HG02678 (cell line): ENCODE measurements around the gene PDE5A.
"Not testable (repeated sequence)": the region's sequence is repeated elsewhere in the genome, so short reads cannot be mapped to it uniquely, and the experiment has no call there.

Experiments
- ATAC-seq: cut with Tn5 transposase; IDR thresholded peaks from one replicate; pipeline ENCODE4 v1.9.1; 2021; ENCODE audit warnings: mild to moderate bottlenecking, moderate library complexity; ENCODE audit not compliant: unreplicated experiment

Gene PDE5A

DNA sequence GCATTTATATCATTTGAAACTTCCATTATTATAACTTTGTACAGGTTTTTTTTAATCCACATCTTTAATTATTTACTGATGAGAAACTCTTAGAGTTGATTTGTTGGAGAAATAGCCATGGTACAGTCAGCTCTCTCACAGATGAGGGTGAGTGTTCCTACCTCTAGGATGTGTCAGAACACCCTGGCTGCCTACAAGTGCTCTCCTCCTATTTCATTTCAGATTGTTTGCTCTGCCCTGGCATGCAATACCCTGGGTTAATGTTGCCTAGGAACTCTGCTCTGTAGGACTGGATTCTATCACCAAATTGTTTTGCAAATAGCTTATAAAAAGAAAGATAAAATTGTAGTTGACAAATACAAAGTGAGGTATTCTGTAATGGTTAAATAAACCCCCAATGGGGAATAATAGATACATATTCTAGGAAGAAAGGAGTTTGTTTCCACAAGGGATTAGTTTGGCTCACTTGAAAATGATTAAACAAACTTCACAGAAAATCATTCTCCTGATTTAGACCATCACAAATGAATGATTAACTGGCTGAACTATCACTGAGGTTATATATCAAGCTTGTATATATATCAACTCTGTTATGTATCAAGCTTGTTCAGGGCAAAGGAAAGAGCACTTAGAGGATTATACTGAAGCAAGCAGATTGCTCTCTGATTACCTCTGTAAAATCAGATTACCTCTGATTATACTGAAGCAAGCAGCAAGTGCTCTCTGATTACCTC lies 150.0 kb downstream of the PDE5A start:
- ATAC-seq: no peak

DNA sequence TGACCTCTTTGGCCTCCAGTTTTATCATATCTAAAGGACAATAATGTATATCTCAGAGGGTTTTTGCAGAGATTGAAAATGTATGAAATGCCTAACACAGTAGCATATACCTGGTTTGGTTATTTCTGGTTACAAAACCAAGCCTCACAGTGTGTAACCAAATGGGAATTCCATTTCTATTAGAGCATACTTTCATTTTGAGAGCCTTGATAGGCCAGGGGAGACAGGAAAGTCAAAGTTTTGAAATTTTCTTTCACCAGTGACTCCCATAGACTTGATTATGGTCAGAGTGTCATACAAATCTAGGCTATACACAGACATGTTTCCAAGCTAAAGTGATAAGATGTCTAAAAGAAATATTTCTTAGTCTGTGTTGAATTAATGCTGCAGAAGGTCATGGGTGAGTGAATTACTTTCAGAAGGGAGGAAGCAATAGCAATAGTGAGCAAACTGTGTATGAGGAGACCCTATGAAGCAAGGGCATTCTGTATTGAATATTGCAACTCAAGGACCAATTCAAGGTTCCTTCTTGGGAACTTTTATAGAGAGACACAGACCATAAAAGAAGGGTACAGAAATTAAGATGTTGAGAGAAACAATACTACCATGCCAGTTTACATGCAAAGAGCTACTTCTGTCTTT lies 151.1 kb downstream of the PDE5A start:
- no peak for ATAC-seq

DNA sequence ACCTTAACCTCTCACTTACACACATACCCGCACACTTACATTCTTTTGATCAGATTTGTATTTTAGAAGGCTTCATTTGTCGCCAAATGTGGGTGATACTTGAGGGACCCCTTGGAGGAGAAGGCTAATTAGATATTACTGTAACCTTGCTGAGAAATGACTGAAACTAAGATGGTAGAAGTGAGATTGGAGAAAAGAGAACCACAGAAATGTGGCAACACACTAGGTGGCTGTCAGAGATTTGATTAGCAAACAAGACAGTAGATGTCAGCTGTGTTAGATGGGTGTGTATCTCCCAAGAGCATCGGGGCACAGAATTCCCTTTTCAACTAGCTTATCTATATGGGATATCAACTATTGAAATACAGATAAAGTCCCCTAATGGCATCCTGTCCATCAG lies 157.3 kb downstream of the PDE5A start:
- ATAC-seq: peak; percentile 62

DNA sequence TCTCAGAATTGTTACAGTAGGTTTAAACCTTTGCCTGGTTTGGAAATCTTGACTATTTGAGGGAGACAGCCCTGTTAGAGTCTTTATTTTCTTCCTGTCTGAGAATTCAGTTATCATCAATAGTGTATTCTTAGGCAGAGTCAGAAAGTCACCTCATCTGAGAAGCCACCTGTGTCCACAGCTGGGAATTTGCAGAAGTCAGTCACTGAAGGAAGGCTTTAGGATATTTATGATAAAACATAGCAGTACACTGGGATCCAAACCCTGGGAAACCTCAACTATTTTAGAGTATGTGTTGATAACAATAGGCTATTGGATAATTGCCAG lies 157.9 kb downstream of the PDE5A start:
- ATAC-seq: peak; percentile 54

DNA sequence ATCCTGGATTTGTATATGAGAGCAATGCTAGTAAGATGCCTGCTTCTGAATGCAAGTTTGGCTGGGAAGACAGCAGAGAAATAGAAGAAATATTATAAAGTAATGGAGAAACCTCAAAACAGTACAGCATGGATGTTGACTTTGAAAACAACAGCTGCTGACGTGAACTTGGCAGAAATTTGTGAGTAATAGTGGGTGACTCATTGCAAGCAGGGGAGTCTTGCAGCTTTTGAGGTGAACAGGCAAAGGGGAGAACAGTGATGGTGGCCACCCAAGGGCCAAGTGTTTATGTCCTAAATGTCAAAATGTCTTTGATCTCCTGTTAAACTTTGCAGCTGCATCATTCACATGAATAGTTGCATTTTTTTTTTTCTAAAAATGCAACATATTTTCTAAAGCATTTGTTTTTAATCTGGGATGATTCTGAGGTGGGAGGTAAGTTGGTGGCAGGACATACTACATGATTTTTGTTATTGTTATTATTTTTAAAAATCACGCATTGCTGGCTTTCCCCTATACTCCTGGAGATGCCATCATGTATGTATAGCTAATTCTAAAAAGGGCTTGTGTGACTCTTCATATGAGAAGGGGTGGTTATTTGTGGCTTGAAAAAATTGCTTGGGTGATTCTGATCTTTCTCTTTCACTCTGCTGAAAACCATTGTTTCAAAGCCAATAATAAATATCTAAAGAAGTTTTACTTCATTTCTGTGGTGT lies 158.4 kb downstream of the PDE5A start:
- peak; percentile 65 for ATAC-seq

DNA sequence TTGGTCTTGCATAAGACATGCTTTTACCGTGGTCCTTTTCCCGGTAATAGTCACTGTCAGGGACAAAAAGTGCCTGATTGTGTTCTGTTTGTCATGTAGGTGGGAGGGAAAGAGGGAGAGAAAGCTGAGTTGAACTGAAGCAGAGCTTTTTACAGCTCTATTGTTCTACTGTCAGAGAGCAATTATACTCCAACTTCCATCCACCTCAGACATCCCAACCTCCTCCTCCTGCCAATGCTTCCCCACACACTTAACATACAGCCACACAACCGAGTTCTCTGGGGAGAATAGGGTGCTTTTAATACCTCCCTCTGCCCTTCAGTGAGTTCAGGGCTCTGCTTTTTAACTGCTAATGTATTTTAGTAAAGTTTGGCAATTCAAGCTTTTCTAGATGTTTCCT lies 159.6 kb downstream of the PDE5A start:
- not testable (repeated sequence) for ATAC-seq

DNA sequence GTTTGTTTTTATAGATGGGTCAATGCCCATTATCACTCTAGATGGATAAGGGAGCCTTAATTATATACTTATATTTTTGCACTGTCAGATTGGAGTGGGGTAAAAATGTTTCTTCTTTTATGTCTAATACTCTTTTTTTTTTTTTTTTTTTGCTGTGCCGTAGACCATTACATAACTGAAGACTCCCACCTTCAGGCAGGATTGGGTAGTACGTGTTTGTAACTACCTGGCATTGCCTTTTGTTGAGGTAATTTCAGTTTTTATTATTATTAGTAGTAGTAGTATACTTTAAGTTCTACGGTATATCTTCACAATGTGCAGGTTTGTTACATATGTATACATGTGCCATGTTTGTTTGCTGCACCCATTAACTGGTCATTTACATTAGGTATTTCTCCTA lies 165.9 kb downstream of the PDE5A start:
- not testable (repeated sequence) for ATAC-seq

DNA sequence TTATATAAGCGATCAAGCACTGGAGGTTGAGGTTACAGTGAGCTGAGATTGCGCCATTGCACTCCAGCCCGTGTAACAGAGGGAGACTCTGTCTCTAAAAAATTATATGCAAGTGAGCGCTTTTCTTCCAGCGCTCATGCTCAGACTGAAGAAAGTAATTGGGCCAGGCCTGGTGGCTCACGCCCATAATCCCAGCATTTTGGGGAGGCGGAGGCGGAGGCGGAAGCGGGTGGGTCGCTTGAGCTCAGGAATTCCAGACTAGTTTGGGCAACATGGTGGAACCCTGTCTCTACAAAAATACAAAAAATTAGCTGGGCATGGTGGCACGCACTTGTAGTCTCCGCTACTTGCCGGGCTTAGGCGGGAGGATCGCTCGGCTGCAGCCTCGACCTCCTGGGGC lies 172.9 kb downstream of the PDE5A start:
- ATAC-seq: not testable (repeated sequence)

DNA sequence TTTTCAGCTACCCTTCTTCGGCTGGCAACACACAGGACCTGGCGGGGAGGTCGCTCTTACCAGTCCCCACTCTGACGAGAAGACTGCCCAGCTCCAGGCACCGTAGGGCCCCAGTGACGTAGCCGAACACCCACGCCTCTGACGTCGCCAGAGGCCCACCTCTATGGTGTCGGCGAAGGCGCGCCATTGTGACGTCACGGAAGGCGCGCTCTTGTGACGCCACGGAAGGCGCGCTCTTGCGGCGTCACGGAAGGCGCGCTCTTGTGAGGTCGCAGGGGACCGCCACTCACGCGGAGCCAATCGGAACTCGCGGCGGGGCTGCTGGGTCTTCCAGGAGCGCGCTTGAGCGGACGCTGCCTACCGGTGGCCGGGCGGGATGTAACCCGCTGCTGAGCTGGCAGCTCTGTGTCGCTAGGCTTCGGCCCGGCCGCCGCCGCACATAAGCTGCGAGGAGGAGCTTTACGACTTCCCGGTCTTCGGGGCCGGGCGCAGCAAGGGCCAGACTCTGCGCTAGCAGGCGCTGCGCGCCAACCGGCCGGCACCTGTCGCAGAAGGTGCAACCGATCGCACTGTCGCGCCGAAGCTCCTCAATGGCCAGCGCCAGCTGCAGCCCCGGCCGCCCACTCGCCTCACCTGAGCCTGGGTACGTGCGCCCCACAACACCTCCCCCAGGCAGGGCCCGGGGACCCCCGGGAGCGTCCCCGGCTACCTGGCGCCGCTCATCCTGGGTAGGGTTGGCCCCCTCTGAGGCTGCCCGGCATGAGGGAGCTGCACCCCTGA lies 173.9 kb downstream of the PDE5A start:
- ATAC-seq: peak; percentile 100

DNA sequence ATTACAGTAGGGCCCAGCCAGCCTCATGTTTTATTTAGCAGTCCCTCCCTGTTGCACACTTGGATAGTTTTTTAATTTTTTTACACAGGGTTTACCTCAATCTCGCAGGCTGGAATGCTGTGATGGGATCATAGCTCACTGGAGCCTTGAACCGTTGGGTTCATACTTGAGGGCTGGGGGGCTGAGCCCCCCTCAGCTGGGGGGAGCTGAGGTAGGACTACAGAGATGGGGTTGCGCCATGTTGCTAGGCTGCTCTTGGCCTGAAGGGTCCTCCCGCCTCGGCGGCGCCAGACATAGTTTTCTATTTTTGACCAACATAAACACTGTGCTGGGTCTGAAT lies 174.5 kb downstream of the PDE5A start:
- ATAC-seq: peak; percentile 11

DNA sequence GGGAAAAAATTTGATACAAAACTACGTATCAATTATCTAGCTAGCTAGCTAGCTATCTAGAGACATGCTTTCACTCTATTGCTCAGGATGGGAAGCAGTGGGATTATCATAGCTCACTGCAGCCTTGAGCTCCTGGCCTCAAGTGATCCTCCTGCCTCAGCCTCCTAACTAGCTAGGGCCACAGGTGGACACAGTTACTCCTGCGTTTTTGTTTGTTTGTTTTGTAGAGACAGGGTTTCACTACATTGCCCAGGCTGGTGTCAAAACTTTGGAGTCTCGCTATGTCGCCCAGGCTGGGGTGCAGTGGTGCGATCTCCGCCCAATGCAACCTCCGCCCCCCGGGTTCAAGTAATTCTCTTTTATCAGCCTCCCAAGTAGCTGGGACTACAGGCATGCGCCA lies 175.3 kb downstream of the PDE5A start:
- not testable (repeated sequence) for ATAC-seq

DNA sequence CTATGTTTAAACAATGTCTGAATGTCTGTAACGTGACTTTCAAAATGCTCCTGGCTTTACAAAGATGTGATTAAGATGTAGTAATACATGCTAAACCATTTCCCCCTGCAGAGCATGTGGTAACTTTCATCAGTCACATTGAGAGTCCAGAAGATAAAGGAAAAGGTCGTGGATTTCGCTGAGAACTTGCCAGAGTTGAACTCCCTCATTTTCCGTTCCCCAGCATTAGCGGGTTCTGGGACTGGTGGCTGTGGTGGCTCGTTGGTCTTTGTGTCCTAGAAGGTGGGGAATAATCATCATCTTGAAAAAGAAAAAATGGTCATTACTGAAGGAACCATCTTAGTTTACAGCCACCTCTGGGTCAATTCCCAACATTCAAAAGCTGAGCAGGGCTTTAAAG lies 178.8 kb downstream of the PDE5A start:
- not testable (repeated sequence) for ATAC-seq
